ENCODE data around the gene TSPAN7. TPM values are rescaled to one million over a fixed set of nuclear protein-coding genes. Genes with fewer than 3 reads are reported as not detected.

The TSPAN7 gene
- total RNA-seq, 2 experiments from 2014 or later = 0.50 to 0.74 TPM

DNA sequence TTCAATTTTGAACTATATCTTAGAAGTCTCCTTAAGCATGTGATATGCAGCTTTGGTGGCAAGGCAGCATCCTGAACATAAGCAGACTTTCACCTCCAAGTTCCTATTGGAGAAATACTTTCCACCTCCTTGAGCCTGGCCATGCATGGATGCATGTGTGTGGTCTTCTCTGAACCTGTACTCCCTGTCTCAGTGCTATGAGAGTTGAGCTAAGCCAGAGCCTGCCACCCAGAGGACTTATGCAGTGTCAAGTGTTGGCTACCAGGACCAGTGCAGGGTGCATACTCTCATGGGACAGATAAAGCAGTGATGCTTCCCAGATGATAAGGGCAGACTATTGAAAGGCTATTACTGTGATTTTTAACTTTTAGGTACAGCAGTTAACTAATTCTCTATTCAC is 105.6 kb downstream of the TSPAN7 start:
- intact Hi-C loops (cut with micrococcal nuclease) = no loop called here
- no peak for ATAC-seq
- TF ChIP-seq, protein P1, sequence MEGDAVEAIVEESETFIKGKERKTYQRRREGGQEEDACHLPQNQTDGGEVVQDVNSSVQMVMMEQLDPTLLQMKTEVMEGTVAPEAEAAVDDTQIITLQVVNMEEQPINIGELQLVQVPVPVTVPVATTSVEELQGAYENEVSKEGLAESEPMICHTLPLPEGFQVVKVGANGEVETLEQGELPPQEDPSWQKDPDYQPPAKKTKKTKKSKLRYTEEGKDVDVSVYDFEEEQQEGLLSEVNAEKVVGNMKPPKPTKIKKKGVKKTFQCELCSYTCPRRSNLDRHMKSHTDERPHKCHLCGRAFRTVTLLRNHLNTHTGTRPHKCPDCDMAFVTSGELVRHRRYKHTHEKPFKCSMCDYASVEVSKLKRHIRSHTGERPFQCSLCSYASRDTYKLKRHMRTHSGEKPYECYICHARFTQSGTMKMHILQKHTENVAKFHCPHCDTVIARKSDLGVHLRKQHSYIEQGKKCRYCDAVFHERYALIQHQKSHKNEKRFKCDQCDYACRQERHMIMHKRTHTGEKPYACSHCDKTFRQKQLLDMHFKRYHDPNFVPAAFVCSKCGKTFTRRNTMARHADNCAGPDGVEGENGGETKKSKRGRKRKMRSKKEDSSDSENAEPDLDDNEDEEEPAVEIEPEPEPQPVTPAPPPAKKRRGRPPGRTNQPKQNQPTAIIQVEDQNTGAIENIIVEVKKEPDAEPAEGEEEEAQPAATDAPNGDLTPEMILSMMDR (IDR thresholded peaks at IDR 0.05) = no peak
- H3K4me1 Mint-ChIP-seq (ENCODE audit: low read depth) = no peaks in the 10 kb centered on the region
- no peaks in the 10 kb centered on the region for H3K36me3 Mint-ChIP-seq (ENCODE audit: low read depth)
- H3K27ac Mint-ChIP-seq = no peak overlapping the region
- H3K9me3 Mint-ChIP-seq = no peaks in the 10 kb centered on the region
- ChIA-PET POLR2A (no interaction called here), CTCF (no interaction called here)
- H3K27me3 Mint-ChIP-seq = no peaks in the 10 kb centered on the region
- no peak for DNase-seq
- no peak overlapping the region for H3K4me3 Mint-ChIP-seq

DNA sequence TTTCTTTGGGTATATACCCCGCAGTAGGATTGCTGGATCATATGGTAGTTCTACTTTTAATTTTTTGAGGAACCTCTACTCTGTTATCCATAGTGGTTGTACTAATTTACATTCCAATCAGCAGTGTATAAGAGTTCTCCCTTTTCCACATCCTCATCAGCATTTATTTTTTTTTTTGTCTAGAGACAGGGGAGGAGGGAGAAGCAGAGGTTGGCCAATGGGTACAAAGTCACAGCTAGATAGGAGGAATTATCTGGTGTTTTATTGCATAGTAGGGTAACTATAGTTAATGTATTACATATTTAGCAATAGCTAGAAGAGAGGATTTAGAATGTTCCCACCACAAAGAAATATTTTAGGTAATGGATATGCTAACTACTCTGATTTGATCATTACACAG is 107.4 kb downstream of the TSPAN7 start:
- Mint-ChIP-seq H3K36me3 (ENCODE audit: low read depth) (no peaks in the 10 kb centered on the region), H3K4me1 (ENCODE audit: low read depth) (no peaks in the 10 kb centered on the region), H3K27me3 (no peaks in the 10 kb centered on the region), H3K9me3 (no peaks in the 10 kb centered on the region), H3K27ac (no peak overlapping the region), H3K4me3 (no peak overlapping the region)
- ChIA-PET CTCF (no interaction called here), POLR2A (no interaction called here)
- intact Hi-C loops (cut with micrococcal nuclease) = no loop called here
- no peak for DNase-seq
- no peak for ATAC-seq
- TF ChIP-seq, protein P1 (IDR thresholded peaks at IDR 0.05) = no peak

DNA sequence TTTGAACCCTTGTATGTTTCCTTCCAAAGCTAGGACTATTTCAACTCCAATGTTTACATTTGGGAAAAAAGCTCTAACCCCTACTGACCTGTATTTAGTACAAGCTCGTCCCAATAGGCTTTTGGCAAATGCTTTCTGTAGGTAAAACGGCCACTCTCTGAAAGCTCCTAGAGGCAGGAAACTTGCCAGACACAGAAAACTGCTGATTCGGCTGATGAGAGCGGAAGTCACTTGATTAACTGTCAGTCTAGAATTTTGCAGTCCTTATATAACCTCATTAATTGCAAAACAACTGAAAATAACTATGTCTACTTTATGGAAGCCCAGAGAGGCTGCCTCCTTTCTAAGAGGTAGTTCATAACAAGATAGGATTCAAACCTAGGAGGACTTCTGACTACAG is 108.1 kb downstream of the TSPAN7 start:
- intact Hi-C loops (cut with micrococcal nuclease) = no loop called here
- H3K27ac Mint-ChIP-seq = no peak overlapping the region
- CTCF ChIA-PET = no interaction called here
- H3K4me1 Mint-ChIP-seq (ENCODE audit: low read depth) = no peaks in the 10 kb centered on the region
- H3K4me3 Mint-ChIP-seq = no peak overlapping the region
- POLR2A ChIA-PET = no interaction called here
- no peaks in the 10 kb centered on the region for H3K27me3 Mint-ChIP-seq
- TF ChIP-seq, protein P1 (IDR thresholded peaks at IDR 0.05) = no peak
- H3K36me3 Mint-ChIP-seq (ENCODE audit: low read depth) = no peaks in the 10 kb centered on the region
- H3K9me3 Mint-ChIP-seq = no peaks in the 10 kb centered on the region
- ATAC-seq = no peak
- DNase-seq = no peak

DNA sequence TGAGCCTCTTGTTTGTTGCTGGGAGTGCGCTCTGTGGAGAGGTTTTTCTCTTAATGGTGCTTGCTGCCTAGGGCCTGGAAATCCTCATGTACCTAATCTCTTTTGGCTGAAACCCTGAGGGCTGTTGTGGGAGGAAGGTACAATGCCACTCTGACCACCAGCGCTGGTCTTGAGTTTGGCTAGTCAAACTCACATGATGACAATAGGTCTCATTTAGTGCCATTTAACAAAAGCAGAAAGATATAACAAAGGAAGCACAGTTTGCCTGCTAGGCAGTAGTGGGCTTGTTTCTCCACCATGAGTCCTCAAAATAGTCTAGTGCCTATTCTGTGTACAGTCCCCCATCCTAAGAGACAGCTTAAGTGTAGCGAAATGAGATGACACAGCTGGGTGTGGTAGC is 111.3 kb downstream of the TSPAN7 start:
- no peaks in the 10 kb centered on the region for H3K9me3 Mint-ChIP-seq
- ChIA-PET CTCF (interaction anchor here (1.2 kb wide), 1 partner anchor 45 kb away, joined by 3 read pairs; no protein-coding TSS in a partner anchor), POLR2A (no interaction called here)
- intact Hi-C loops (cut with micrococcal nuclease) = no loop called here
- H3K27ac Mint-ChIP-seq = no peak overlapping the region
- TF ChIP-seq, protein P1 (IDR thresholded peaks at IDR 0.05) = no peak
- no peak for ATAC-seq
- no peaks in the 10 kb centered on the region for H3K36me3 Mint-ChIP-seq (ENCODE audit: low read depth)
- no peak overlapping the region for H3K4me3 Mint-ChIP-seq
- DNase-seq = no peak
- H3K4me1 Mint-ChIP-seq (ENCODE audit: low read depth) = peaks cover 1% of the 10 kb centered on the region
- H3K27me3 Mint-ChIP-seq = no peaks in the 10 kb centered on the region

DNA sequence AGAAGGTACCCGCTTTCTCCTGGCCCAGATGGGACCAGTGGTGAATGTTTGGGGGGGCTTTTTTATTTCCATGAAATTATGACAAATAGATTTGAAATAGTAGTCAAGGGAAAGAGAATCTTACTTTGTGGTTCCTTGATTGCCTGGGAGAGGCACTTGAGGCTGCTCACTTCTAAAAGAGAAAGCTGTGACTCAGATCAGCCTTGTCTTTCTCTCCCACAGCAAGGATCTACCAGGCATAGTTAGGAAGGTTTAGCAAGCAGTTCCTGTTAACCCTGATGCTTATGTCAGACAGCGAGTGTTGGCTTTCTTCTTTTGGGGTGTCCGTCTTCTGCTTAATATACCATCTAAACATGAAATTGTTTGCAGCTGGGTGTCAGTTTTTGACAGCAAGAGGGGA is 114.5 kb downstream of the TSPAN7 start:
- Mint-ChIP-seq H3K27ac (no peak overlapping the region), H3K4me1 (ENCODE audit: low read depth) (peaks cover 1% of the 10 kb centered on the region), H3K36me3 (ENCODE audit: low read depth) (no peaks in the 10 kb centered on the region), H3K4me3 (no peak overlapping the region), H3K27me3 (peaks cover 5% of the 10 kb centered on the region), H3K9me3 (no peaks in the 10 kb centered on the region)
- ChIA-PET POLR2A (no interaction called here), CTCF (no interaction called here)
- DNase-seq (no peak), ATAC-seq (no peak)
- intact Hi-C loops (cut with micrococcal nuclease) = no loop called here
- TF ChIP-seq, protein P1 (IDR thresholded peaks at IDR 0.05) = no peak

Measured in activated CD8-positive, alpha-beta T cell treated with anti-CD3 and anti-CD28 coated beads for 36 hours (primary cell).